Hematopoietic multipotent progenitor cell treated with erythropoietin and hydrocortisone succinate and interleukin-3 and kit ligand, for 8 days (in vitro differentiated cells): ENCODE measurements around the gene PRR13.
"Not testable (repeated sequence)": the region's sequence is repeated elsewhere in the genome, so short reads cannot be mapped to it uniquely, and the experiment has no call there.

Experiments
- DNase-seq: peaks from one replicate; pipeline ENCODE4 v3.0.0-alpha.2; 2015

Gene PRR13

DNA sequence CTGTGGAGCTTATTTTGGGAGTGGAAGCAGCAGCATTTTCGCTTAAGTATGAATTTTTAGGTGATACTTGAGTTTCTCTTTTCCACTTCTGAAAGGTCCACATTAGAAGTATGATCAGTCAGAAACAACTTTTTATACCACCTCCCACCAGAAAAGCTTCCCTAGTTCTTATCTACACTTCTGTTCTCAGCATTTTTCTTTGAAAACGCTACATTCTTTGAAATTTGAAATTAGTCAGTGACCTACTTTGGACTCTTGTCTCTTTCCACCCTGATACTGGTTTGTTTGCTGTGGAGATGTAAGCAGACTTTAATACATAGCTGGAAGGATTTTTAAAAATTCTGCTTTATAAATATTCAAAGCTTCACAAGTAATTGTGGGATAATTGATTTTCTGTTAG is 32.5 kb downstream of the PRR13 start:
- no peak for DNase-seq

DNA sequence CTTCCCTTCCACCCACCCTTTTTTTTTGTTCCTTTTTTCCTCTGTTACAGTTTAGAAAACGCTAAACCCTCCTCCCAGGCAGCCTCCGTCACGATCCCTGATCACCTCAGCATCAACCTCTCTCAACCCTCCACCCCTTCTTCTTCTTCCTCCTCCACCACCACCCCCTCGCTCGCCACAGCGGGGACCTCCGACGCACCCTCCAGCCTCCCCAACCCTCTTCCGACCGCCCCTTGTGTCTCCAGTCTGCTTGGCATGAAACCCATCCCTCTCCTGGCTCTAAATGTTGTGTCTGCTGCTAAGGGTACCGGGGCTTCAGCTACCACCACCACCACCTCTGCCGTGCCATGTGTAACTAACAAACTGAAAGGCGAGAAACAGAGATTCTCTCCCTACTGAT is 33.3 kb downstream of the PRR13 start:
- no peak for DNase-seq

DNA sequence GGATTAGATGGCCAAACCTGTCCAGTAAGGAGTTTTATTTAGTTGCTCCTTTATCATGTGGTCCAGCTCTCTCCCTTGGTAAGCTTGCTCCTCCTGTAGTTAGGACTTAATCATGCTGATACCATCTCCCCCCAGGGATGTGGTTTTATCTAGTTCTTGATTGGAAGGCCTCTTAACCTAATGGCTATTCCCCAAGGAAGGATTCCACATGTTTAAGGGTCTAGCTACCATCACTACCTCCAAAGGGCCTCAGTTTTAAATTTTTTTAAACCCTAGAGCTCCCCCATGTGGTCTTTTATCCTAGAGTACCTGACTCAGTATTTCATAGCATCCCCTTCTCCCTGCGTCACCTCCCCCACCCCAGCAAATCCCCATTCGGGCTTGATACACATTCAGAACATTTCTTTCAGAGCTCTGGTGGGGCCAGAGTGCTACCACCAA is 35.3 kb downstream of the PRR13 start:
- peak; percentile 46 for DNase-seq

DNA sequence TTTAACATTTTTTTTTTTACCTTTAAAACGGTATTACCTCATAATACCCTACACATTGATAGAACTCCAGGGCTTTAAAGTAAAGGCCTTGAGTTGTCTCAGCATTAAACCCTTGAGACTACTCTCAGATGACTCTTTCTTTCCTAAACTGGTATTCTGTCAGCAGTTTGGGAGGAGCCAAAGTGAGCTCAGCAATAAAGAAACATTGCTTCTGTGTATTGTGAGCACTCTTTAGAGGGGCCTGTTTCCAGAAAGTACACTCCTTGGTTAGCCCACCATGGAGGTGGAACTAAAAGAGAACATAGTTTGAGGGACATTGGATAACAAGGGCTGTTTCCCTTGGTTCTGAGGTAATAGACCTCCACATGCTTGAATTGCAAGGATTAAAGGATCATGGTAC is 37.3 kb downstream of the PRR13 start:
- DNase-seq, result no peak

DNA sequence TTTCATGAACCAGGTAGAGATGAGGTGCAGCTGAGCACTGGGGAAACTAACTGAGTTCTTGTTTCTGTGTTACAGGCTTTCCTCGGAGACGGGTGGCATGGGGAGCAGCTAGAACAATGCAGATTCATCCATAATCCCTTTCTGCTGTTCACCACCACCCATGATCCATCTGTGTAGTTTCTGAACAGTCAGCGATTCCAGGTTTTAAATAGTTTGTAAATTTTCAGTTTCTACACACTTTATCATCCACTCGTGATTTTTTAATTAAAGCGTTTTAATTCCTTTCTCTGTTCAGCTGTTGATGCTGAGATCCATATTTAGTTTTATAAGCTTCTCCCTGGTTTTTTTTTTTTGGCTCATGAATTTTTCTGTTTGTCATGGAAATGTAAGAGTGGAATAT is 37.8 kb downstream of the PRR13 start:
- no peak for DNase-seq

DNA sequence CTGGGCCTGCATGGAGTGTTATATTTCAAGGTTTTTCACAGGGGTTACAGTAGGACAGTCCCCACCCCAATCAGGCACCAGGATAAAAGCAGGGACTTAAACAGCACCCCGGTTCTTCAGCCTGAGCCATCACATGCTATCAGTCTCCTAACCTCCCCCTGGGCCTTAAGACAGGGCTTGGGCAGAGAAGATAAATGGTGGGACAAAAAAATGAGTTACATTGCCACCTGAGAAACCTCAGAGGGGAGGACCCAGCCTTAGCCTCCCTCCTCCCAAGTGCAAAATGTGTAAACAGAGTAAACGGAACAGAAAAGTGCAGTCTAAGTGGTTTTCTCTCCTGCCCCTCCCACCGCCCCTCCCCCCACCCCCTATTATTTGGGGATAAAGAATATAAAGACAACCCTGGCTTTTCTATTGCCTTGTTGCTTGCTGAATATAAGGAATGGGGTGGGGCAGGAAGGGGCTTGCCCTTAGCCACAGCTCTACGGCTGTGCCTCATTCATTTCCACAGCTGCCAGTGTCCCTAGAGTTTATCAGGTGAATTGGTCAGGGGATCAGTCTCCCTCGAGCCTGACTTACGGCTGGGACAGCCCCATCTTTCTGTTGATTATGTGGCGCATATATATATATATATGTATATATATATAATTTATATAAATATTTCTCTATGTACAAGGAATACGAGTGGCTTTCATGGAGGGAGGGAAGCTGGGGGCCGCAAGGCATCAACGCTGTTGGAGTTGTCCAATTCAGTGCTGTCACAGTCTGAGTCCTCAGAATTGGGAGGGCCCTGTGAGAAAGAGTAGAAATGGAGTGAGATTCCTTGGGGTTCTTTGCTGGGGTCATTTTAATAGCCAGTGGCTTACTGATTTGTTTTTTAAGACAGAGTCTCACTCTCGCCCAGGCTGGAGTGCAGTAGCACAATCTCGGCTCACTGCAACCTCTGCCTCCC is 39.2 kb downstream of the PRR13 start:
- no peak for DNase-seq

DNA sequence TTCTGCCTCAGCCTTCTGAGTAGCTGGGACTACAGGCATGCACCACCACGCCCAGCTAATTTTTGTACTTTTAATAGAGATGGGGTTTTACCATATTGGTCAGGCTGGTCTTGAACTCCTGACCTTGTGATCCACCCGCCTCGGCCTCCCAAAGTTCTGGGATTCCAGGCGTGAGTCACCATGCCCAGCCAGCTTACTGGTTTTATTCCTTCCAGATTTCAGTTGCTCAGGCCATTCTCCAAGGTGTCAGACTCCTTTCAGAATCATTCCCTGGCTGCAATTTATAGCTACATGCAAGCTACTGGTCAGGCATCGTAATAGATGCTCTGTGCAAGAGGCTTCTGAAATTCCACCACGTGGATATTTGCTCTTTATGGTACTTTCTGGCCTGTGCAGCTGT is 39.9 kb downstream of the PRR13 start:
- DNase-seq, result not testable (repeated sequence)

DNA sequence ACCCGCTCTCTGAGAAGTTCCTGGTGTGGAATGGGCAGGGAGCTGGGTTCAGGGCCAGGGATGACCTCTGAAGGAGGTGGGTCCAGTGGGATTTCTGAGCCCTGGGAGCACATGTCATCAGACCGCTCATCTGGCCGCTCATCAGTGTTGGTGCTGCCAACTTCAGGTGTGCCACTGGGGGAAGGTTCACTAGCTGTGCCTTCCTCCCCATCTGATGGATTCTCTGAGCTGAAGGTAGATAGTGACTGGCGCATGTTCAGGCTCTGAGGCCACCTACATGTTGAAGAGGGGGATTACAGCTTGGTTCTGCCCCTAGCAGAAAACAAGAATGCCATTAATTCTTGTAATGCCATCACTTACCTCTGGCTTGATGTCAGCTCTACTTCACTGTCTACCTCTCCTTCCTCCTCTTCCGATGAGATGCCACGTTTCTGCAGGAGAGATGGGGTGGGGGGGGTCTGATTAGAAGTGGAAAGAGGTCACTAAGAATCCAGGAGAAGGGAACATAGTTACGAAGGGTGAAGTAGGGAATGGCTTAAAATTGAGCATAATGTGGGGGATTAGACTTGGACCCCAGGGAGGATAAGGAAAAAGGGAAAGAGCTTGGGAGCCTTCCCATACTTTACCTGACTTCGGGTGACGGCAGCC is 40.5 kb downstream of the PRR13 start:
- peak; percentile 53 for DNase-seq

DNA sequence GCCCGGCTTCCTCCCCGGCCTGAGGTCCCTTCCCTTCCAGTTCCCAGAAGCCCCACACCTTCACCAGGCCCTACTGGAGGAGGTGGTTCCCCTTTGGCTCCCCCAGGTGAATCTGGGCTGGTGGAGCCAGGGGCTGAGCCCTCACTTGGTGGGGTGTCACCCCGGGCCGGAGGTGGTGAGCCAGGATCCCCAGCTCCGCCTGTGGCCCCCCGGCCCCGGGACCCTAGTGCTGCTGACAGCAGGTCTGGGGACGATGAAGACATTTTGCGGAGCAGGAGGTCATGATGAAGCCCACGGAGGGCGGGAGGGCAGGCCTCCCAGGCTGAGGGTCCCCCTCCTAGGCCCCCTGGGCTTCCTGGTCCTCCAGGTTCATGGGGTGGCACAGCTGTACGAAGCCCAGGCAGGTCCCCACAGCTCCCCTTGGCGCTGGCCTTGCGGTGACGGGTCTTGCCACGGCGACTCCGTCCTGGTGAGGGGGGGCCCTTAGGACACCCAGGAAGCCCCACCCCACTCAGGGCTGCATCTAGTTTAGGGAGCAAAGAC is 41.2 kb downstream of the PRR13 start:
- DNase-seq, result no peak

DNA sequence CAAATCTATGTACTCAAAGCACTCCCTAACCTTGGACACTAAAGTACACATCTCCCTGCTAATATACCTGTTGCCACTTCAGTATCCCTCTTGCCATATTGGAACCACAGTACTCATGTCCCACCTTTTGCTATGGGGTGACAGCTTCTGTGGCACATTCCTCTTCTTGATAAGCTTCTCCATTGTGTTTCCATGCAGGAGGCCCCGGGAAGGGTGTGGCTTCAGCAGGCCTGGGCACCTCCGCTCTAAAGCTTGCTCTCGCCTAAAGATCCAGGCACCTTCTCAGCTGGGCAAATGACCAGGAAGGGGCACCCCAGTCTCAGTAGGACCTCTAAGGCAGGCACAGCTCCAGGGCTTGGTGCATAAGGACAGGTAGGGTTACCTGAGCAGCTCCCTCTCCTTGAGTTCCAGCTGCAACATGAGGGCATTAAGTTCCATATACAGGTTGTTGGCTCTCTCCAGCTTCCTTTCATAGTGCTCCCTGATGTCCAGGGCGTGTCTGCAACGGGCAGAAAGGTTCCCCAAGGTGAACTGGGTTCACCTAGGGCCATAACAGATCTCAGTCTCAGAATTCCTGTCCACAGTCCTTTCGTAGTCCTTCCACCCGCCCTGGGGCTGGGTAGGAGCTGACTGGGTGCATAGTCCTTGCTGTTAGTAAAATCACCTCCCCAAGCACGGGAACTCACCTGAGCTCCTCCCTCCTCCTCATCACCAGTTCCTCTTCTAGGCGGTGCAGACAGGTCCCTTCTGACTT is 41.9 kb downstream of the PRR13 start:
- DNase-seq, result no peak

DNA sequence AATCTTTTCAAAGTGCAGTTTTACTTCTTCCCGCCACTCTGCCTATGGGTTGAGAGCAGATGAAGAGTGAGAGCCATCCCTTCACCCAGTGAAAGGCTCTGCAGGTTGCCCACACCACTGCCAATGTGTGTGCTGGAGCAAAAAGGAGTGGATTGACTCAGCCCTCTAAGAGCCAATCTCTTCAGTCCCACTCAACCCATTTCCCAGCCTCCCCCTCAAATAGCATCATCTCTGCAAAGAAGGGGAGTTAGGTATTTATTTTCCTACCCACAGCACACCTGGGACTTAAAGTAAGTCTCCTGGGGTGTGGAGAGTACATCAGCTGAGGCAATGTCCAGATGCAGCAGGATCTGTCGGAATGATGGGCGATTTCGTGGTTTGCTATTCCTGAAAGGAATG is 42.4 kb downstream of the PRR13 start:
- no peak for DNase-seq

DNA sequence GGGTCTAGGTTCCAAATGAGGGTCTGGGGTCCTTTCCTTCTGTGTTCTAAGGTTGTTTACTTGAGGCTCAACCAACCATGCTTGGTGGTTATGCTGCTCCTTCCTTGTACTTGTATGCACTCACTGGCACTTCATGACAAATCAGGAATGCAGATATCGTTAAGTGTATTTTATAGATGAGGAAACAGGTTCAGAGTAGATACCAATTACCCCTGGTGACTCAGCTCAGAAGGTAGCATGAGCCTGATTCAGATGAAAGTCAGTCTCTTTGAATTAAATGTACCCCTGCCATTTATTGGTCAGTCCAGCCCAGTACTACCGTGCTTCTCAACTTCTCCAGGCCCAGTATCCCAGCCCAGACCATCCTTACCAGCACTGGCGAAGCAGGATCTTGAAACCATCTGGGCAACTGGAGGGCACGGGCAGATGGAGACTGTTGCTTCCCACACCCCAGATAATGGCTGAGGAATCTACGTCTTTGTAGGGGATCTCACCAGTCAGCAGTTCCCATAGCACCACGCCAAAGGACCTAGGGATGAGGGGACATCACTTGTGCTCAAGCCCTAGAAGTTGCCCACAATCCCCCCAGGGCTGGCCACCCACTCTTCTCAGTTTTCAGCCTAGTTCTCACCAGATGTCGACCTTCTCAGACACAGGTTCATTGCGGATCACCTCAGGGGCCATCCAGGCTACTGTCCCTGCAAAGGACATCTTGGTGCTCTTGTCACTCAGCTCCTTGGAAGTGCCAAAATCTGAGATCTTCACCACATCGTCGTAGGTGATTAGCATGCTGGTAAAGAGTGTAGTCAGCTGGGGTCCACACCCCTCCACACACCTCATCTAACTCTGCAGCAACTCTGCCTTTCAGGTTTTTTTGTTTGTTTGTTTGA is 43.4 kb downstream of the PRR13 start:
- DNase-seq, result no peak

DNA sequence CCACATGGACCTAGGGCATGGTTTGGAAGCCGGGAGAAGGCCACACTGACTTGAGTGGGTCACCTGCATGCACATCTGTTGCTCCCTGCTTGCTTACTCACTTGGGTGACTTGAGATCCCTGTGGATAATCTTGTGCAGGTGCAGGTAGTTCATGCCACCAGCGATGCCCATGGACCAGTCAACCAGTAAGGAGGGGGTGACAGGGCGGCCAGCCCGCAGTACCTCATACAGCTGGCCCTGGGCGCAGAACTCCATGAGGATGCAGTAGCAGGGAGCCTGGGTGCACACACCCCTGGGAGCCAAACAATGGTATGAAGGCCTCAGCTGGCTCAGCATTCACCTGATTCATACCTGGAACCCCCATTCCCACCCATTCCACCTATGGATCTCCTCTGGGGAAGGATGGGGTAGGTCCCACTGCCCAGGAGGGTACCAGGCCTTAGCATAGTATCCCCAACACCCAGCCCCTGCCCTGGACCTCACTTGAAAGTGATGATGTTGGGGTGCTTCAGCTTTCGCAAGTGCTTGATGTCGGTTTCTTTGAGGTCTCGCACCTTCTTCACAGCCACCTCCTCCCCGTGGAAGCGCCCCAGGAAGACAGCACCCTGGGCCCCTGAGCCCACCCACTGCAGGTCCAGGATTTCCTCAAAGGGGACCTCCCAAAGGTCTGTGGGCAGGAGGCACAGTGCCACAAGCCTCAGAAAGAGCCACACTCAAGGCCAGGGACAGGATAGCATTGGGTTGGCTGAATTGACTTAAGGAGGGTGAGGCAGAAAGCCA is 44.6 kb downstream of the PRR13 start:
- no peak for DNase-seq

DNA sequence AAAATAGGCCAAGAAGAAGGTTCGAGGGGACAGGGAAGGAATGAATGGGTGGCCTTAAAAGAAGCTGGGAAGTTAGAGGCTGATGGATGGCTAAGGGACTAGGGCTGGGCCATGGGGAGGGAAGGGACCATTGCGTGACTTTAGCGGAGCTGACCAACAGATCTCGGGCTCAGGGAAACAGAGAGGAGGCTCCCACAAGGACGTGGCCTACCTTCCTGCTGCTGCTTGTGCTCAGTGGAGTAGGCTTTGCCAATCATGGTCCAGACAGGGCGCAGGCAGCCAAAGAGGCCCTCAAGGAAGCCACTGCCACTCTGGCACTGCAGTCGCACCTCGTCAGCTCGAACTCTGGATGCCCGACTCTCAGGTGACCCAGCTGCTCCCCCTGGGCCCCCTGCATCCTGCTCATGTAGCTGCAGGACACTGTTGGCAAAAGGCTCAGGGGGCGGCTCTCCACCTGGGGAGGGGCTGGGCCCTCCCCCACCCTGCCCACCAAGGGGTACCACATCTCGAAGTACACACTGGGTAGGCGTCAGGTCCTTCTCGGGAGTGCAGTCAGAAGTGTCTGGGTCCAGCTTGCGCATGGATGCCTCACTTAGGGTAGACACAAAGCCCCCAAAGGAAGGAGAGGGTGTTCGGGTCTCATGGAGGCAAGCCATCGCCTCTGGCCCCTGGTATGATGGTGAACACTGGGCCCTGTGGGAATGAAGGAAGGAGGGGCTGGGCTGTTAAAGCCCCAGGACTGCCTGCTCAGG is 45.4 kb downstream of the PRR13 start:
- DNase-seq, result no peak

DNA sequence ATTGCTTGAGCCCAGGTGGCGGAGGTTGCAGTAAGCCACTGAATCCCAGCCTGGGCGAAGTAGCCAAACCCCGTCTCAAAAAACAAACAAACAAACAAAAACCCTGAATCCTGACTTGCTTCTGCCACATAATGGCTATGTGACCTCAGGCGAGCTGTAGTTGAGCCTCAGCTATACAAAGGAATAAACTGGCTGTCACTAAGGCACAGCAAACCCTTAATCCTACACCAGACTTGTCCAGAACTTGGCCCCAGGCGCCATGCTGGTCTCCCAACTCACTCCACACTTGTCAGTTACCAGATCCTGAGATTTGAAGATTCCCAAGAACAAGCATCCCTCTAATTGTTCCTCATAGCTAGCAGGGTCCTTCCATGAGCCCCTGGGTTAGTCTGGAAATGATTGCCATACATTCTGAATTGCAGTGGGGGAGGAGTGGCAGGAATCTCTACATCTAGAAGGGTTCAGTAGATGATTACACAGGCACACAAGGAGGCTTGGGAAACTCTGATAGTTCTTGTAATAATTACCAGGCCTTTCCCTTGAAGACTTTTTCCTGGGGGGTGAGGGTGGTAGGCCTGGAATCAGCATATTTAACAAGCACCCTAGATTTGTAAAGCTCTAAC is 47.8 kb downstream of the PRR13 start:
- DNase-seq, result no peak

DNA sequence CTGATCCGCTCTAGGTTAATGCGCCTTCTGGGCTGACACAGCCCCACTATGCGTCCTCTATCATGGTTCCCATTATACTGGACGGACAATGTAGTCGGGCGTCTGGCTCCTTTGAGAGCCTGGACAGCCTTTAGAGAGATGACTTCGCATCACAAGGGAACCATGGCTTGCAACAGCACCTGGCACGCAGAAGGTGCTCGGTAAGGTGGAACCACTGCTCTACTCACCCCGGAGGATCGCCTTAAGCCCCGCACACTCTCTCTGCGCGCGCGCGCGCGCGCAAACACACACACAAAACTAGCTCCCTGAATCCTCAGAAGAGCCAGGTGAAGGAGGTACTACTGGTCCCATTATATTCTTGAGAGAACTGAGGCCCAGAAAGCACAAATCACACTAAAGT is 50.7 kb downstream of the PRR13 start:
- DNase-seq, result no peak

DNA sequence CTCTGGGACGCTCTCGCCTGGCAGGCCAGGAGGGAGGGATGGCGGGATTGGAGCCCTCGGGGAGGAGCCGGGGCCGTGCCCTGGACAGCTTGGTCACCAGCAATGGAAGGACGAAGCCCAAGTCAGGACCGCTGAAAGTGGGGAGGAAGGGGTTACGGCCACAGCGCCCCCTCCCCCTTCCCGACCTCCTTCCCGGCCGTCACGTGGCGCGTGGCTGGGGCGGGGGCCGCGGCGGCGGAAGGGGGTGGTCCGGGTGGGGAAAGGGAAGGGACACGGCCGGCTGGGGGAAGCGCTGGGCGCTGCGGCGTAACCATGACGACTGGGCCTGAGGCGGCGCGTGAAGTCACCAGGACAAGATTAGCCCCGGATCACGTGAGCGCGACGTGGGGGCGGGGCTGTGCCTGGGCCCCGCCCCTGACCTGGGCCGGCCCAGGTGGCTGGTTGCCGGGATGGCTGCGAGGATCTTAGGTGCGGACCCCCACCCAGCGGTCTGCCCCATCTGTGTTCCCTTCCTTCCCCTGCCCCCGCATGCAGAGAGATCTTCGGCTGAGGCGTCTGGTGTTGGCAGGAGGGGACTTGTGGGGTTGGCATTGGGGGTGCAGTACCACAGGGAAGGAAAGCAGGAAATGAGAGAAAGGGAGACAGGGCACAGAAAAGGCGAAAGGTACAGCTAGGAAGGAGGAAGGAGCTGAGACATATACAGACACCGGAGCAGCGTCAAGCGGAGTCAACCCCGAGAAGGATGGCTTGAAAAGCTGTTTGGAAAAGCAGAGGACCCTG is 51.5 kb downstream of the PRR13 start:
- DNase-seq, result peak; percentile 85

DNA sequence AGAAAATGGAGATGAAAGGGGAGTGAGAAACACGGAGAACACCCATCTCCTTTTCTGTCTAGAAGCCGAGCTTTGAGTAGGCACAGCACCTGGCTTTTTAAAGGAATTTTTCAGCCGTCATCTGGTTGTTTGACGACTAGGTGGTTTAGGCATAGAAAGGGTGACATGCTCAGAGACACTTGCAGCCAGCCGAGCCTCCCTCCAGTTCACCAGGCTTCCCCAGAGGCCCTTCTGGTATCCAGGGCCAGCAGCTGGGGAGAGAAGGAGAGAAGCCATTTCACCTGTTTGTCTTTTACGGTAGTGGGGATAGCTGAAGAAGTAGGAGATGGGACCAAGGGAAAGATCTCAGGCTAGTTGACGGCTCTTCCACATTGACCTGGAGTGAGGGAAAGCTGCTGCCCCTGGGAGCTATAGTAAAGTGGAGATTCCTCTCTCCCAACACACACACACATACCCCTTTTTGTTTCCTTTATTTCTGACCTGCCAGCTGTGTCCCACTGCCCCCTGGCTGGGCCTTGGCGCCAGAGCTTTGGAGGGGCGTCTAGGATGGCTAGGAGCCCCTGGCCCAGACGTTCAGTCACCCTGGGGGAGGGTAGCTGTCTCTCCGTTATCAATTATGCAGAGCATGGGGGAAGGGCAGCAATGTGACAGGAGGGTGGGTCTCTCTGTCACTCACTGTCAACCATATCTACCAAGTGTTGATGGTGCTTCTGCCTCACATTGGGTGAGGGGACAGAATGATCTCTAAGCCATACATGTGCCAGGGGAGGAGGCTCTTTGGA is 52.3 kb downstream of the PRR13 start:
- no peak for DNase-seq
